Middle frontal gyrus (tissue), 1 donor: ENCODE measurements around the gene CAMSAP2.
"Not testable (repeated sequence)": the region's sequence is repeated elsewhere in the genome, so short reads cannot be mapped to it uniquely, and the experiment has no call there.

ENCODE experiments used
- DNase-seq: peaks from one replicate; pipeline ENCODE4 v3.0.0-alpha.2; 2015; ENCODE audit warnings: low spot score; ENCODE audit errors: extremely low spot score

Gene CAMSAP2

DNA sequence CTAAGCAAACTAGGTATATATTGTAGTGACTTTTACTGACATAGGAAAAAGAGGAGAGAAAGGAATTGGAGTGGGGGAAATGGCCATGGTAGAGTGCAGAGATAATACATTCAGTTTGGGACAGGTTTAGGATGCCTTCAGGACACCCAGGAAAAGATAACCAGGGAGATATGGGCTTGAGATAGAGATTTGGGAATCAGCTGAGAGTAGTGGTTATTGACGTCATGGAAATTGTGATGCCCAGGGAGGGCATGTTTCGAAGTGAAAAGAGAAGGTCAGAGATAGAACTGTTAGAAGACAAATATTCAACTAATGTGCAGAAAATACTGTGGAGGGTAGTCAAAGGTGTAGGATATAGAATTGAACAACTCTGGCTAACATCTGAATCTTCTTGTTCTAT is 40.6 kb downstream of the CAMSAP2 start:
- DNase-seq, result no peak

DNA sequence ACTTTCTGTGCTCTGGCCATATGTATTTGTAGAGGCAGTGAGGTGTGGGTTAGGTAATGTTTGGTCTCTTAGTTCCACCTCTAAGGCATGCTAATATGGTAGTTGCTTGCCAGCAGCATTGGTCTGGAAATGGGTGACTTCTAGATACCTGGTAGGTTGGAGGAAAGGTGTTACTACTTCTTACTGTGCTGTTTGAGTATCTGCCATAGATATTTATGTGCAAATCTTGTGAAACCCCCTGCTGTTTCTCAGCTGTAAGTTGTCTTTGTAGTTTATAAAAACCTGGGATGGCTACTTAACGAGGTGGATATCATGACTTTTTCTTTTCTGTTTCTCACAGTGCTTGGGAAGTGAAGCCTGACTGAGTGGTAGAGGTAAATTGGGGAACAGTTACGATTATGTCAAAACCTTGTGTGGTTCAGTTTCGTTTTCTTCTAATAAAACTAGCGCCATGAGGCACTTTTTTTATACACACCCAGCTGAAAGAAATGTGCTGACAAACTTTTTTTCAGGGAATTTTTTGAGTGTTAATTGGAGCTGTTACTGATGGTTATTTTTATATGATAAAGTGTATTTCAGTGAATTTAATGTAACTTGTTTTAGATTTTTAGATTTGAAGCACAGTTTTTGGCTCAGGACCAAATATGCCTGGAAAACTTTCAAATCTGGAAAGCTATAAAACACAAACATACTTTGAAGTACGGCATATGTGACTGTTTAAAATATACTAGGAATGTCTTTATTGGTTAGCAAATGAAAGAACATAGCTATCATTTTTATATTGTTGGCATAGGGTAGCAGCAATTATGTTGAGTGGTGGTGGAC is 42.1 kb downstream of the CAMSAP2 start:
- no peak for DNase-seq

DNA sequence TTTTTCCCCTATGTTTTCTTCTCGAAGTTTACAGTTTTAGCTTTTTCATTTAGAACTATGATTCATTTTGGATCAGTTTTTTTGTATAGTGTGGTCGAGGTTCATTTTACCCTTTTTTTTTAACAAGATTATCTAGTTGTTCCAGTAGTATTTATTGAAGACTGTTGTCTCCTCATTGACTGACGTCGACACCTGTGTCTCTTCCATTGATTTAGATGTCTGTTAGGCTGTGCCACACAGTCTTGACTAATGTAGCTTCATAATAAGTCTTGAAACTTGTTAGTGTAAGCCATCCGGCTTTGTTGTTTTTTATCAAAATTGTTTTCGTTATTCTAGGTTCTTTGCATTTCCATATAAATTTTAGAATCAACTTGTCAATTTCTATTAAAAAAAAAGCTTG is 45.2 kb downstream of the CAMSAP2 start:
- no peak for DNase-seq

DNA sequence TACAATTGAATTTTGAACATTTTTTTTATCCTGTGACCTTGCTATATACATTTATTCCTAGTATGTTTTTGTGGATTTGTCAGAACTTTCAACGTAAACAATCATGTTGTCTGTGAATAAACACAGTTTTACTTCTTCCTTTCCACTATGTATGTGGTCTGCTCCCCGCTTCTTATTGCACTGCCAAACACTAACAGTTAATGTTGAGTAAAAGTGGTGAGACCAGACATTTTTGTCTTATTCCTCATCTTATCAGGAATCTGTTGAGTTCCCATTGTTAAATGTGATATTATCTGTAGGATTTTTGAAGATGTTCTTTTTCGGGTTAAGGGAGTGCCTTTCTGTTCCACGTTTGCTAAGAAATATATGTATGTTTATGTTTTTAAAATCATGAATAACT is 45.9 kb downstream of the CAMSAP2 start:
- no peak for DNase-seq

DNA sequence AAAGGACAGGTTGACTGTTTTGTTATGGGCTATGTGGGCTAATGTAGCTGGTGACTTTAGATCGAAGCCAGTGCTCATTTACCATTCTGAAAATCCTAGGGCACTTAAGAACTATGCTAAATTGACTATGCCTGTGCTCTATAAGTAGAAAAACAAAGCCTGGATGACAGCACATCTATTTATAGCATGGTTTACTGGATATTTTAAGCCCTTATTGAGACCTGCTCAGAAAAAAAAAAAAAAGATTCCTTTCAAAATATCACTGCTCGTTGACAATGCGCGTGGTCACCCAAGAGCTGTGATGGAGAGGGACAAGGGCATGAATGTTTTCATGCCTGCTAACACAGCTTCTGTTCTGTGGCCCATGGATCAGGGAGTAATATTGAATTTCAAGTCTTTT is 48.1 kb downstream of the CAMSAP2 start:
- no peak for DNase-seq

DNA sequence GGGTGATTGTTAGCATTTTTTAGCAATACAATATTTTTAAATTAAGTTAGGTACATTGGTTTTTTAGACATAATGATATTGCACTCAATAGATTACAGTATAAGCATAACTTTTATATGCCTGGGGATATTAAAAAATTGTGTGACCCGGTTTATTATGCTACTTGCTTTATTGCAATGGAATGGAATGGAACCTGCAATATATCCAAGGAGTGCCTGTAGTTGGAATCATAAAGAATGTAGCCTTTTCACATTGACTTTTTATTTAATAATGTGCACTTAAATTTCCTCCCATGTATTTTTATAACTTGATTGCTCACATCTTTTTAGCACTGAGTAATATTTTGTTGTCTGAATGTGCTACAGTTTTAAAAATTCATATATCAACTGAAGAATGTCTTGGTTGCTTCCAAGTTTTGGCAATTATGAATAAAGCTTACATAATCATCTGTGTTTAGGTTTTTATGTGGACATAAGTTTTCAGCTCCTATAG is 49.2 kb downstream of the CAMSAP2 start:
- DNase-seq, result no peak

DNA sequence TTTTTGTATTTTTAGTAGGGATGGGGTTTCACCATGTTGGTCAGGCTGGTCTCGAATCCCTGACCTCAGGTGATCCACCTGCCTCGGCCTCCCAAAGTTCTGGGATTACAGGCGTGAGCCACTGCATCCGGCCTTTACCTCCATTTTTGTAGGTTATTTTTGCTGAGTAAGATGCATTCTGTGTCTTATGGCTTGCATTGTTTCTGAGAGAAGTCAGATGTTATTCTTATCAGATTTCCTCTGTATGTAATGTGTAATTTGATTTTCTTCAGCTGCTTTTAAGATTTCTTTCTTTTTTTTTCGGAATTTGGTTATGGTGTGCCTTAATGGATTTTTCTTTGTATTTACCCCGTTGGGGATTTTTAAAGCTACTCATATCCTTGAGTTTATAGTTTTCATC is 52.3 kb downstream of the CAMSAP2 start:
- not testable (repeated sequence) for DNase-seq

DNA sequence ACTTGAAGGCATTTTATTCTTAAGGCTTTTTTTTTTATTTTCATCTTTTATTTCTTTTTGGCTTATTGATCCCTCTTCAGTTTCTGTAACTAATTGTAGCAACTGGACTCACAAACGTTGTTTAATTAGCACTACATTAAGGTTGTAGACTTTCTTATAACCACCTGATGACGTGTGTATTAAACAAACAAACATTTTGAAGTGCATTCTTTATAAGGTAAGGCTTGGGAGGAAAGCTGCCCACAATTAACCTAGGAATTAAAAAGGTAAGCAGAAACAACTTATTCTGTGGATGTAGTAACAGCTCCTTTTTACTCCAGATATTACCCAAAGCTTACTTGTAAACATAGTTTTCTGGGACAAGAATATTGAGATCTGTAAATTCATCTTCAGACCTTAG is 55.0 kb downstream of the CAMSAP2 start:
- no peak for DNase-seq

DNA sequence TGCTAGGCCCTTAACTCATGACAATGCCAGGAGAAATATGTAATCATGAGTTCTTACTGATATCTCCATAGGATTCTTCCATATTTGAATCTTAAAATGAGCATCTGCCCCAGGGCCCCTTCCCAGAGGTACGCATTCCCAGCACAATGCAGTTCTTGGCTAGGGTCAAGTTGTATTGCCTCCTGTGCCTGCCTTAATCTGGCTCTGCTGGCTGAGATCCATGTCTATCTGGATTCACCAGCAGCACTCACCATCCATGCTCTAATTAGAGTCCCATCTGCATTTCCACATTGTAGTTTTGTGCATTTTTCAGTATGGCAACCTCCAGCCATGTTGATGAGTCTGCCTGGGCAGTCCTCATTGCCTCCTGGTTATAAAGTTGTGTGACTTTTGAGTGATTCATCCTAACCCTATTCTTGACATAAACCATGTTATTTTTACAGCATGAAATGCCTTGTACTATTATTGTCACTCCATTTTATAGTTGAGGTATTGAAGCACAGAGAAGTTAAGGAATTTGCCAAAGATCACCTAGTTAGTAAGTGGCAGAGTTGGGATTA is 55.9 kb downstream of the CAMSAP2 start:
- no peak for DNase-seq

DNA sequence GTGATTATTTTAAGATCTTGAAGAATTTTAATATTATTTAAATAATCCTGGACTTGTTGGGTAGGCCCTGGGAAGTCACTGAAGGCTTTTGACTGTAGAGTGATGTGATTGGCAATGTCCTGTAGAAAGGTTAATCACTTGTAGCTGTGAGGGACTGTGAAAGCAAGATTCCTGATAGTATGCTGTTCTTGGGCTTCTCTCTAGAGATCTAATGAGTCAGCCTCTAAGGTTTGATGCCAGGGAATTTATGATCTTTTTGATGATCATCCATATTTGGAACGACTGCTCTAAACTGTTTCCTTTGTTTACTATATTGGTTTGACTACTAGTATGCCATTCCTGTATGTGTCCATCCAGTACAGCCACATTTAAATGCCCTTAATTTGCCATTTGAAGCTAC is 56.5 kb downstream of the CAMSAP2 start:
- no peak for DNase-seq

DNA sequence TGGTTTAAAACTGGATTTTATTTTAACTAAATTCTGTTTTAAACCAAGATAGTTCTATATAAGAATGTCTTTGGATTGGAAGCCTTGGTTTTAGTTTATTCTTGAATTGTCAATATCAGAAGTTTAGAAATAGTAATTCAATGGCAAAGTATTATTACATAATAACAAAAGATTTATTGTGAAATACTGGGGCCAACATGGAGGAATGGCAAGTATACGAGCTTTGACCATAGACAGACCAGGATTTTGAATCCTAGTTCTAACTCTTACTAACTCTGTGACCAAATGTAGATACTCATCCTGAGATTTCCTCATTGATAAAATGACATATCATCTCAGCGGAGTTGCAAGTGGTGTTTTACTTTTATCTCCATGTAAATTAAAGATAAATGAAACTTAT is 63.3 kb downstream of the CAMSAP2 start:
- DNase-seq, result no peak

DNA sequence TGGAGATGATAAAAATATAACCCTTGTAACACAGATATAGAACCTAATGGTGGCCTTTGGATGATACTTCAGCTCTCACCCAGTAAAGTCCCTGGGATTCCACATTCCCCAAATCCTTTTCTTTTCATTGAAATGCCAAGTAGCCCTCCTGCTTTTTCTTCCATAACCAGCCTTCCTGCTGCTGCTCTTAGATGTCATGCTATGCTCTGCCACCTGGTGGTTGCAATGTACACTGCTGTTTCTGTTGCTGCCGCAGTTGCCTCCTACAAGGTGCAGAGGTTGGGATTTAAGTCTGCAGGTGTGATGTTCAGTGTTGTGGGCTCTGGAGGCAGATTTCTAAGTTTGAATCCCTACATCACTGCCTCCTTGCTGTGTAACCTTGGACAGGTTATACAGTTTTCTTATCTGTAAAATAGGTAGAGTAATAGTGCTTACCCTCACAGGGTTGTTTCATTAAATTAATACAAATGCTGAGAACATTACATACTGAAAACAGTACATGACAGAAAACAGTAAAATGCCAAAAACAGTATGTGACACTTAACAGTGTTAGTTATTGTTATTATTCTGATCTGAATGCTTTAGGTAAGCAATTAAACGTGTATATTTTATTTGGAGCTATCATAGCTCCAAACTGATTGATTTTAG is 64.3 kb downstream of the CAMSAP2 start:
- peak; percentile 30 for DNase-seq

DNA sequence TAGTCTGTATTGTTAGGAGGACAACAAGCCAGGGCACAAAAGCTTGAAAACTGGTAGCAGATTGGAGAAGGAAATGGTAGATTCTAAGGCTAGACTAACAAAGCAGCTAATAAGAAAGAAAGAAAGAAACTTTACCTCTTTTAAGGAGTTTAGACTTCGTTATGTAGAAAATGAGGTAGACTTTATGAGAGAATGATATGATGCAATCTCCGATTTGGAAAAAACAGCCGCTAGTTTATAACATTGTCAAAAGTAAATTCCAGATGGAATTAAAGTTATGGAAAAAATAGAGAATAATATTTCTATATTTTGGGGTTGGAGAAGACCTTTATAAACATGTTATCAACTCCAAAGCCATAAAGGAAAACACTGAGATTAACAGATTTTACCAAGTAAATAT is 67.0 kb downstream of the CAMSAP2 start:
- DNase-seq, result no peak

DNA sequence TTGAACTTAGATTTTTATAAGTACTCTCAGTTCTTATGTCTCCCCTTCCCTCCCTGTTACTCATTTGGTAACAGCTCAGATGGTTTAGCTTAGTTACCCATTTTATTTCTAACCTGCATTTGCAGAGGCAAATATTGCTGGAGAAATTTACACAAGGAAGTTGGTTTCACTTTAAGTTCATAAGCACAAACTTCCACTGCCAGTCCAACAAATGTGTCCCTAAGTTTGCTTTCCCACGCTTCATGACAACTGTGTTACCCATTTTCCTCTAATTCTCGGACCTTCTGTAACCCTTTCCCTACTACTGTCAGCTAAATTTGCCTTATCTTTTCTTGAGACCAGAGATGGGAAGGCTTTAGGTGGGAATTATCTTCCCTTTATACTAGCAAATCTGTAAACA is 70.2 kb downstream of the CAMSAP2 start:
- no peak for DNase-seq

DNA sequence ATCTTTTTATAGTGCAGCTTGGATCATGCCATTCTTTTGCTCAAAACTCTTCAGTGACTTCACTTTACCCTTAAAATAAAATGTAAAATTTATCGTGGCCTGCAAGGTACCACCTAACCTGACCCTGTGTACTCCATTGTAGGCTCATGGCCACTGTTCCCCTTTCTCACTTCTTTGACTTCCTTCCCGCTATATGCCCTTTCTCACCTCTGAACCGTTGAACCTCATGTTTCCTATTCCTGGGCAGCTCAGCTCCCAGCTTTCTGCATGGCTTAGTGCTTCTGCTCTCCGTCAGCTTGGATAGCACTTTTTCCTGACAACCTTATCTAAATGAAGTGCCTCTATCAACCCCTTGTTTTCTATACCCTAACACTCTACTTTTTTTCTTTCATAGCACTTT is 73.0 kb downstream of the CAMSAP2 start:
- no peak for DNase-seq

DNA sequence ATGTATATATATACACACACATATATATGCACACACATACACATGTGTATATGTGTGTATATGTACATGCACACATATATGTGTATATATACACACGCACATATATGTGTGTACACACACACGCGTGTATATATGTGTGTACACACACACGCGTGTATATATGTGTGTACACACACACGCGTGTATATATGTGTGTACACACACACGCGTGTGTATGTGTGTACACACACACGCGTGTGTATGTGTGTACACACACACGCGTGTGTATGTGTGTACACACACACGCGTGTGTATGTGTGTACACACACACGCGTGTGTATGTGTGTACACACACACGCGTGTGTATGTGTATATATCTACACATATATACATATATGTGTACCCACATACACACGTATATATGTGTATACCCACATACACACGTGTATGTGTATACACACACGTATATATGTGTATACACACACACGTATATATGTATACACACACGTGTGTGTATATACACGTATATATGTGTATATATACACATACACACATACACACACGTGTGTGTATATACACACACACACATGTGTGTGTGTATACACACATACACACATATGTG is 78.0 kb downstream of the CAMSAP2 start:
- DNase-seq, result not testable (repeated sequence)

DNA sequence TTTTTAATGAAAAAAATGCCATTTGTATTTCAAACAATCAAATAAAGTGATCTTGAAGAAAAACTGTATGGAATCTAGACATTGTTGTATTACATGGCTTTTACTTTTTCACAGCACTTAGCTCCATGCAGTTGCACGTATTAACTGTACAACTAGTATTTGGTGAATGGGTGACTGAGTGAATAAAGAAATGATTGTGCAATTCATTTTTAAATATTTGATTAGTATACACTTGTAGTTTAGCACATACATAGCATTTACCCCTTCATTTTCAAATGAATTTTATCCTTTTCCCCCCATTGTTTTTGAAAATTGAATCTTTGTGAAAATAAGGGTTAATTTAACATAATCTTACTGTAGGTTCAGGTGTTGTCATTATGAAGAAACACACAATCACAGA is 79.6 kb downstream of the CAMSAP2 start:
- DNase-seq, result no peak

DNA sequence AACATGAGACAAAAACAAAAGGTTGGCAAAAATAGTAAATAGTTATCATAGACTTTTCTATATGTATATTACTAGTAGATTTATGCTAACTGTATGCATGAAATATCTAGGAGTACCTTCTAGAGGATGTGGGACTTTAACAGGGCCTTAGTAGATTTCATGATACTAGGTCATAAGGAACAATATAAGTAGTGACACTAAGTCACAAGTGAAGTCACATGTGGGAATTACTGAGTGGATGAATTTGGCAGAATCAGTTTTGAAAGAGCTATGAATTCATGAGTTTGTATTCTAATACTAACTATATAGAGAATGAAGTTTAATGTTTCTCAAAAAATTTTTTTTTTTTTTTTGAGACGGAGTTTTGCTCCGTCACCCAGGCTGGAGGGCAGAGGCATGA is 81.0 kb downstream of the CAMSAP2 start:
- DNase-seq, result no peak

DNA sequence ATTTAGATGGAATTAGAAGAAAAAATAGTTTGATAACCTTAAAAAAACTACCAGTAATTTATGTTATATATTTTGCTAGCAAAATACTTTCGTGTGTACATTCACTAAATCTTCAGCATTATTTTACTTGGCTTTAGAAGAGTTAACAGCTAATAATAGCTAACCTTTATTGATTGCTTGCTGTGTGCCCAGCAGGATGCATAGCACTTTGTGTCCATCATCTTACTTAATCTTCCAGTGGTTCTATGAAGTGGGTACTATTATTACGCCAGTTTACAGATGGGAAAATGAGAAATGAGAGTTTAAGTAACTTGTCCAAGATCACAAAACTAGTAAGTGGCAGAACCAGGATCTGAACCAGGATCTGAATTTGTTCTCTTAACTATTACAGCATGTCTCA is 92.4 kb downstream of the CAMSAP2 start:
- DNase-seq, result no peak

DNA sequence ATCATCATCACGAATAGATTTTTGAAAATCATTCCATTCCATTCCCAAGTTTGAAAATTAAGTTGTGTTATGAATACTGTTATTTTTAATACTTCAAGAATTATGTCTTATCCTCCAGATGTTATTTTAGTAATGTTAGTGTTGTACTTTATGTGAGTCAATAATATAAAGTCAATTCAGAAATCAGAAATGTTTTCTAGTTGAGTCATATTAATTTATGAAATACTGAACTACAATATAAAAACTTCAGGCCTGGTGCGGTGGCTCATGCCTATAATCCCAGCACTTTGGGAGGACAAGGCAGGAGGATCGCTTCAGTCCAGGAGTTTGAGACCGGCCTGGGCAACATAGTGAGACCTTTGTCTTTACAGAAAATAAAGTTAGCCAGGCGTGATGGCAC is 95.7 kb downstream of the CAMSAP2 start:
- no peak for DNase-seq

DNA sequence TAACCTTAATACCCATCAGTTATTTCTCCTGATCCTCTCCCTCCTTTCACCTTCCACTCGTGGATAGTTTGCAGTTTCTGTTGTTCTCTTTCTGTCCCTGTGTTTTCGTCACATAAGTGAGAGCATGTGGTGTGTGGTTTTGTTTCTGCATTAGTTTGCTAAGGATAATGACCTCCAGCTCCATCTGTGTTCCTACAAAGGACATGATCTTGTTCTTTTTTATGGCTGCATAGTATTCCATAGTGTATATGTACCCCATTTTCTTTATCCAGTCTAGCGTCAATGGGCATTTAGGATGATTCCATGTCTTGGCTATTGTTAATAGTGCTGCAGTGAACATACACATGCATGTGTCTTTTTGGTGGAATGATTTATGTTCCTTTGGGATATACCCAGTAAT is 97.5 kb downstream of the CAMSAP2 start:
- no peak for DNase-seq

DNA sequence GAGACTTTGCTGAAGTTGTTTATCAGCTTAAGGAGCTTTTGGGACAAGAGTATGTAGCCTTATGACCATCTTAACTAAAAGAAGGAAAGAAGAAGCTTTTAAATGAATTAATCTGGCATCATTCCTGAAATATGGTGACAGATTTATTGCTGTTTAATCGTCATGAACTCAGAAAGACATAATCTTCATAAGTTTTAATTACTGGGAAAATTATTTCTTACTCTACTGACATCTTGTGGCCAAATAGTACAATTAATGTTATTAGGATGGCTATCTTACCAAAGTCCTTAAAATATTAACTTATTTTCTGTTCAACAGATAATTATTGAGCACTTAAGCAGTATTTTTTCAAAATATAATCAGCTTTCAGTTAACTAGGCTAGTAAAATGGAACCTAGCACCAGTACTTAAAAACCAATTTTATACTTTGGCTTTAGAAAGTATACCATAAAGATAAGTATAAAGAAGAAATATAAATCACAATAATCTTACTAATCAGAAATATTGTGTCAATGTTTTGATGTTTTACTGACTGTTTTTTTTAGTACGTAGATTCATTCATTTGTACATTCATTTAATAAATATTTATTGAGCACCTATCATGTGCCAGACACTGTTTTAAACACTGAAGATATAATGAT is 99.4 kb downstream of the CAMSAP2 start:
- no peak for DNase-seq
